Transverse colon (tissue), 4 donors: Measurements from ENCODE around the gene PANK4. TPM values are rescaled to one million over a fixed set of nuclear protein-coding genes. Genes with fewer than 3 reads are reported as not detected.

Source experiments
- DNase-seq: peaks from one replicate; pipeline ENCODE4 v3.0.0-alpha.2; 2019
- H3K27ac ChIP-seq, 4 donors: fragments of 200-600 bp; sonication (generic); 2 replicates each; pipeline ENCODE4 v1.5.1; 2016 to 2018; ENCODE audit warnings: inconsistent platforms in 4 of 4
- H3K27me3 ChIP-seq: fragments of 200-600 bp; sonication (generic); 2 replicates; pipeline ENCODE4 v1.5.1; 2017; ENCODE audit warnings: inconsistent platforms
- H3K36me3 ChIP-seq, 4 donors: fragments of 200-600 bp; sonication (generic); 2 replicates each; pipeline ENCODE4 v1.5.1; 2017 to 2019; ENCODE audit warnings: inconsistent platforms in 4 of 4
- H3K4me1 ChIP-seq, 4 donors: fragments of 200-600 bp; sonication (generic); 2 replicates each; pipeline ENCODE4 v1.5.1; 2017 to 2020; ENCODE audit warnings: inconsistent platforms in 4 of 4
- H3K4me3 ChIP-seq, 4 donors: fragments of 200-600 bp; sonication (generic); 1 replicate in 1 of 4; 2 replicates in 3 of 4; pipeline versions ENCODE4 v1.5.1 to v1.6.1; 2017 to 2019; ENCODE audit warnings: inconsistent platforms in 4 of 4
- H3K9me3 ChIP-seq, 2 donors: fragments of 200-600 bp; sonication (generic); 2 replicates each; pipeline ENCODE4 v1.5.1; 2017 to 2019; ENCODE audit warnings: inconsistent platforms in 2 of 2
- CTCF ChIP-seq, 5 experiments: fragments of 200-600 bp in 3 of 5; fragments of 450-650 bp in 2 of 5; sonication (generic) in 3 of 5; IDR thresholded peaks; 1 replicate in 2 of 5; 2 replicates in 3 of 5; pipeline ENCODE4 v1.5.1; 2016 to 2017; ENCODE audit warnings: antibody characterized with exemption in 5 of 5, inconsistent platforms in 3 of 5, mild to moderate bottlenecking in 2 of 5, moderate library complexity in 1 of 5
- EP300 ChIP-seq: sonication (generic); formaldehyde crosslinking; IDR thresholded peaks from one replicate; pipeline ENCODE4 v1.6.1; 2017; ENCODE audit warnings: antibody characterized with exemption, low read depth
- POLR2A ChIP-seq: fragments of 450-650 bp; IDR thresholded peaks from one replicate; pipeline ENCODE4 v1.6.1; 2016; ENCODE audit warnings: antibody characterized with exemption, mild to moderate bottlenecking, moderate library complexity
- POLR2AphosphoS5 ChIP-seq, 3 donors: sonication (generic); formaldehyde crosslinking; IDR thresholded peaks; one replicate each; pipeline ENCODE4 v1.6.1; 2016; ENCODE audit warnings: antibody characterized with exemption in 3 of 3
- WGBS, 2 donors: methylation state at CpG; one replicate each; pipeline ENCODE4 v1.1.5; 2018; ENCODE audit warnings: low coverage in 1 of 2; 5-methylcytosine and 5-hydroxymethylcytosine counted together
- in situ Hi-C, 4 donors: fragments of 200-750 bp; cut with MboI; loops; one replicate each; pipeline versions ENCODE4 v1.15.0 to v1.15.1; 2017; ENCODE audit warnings: low sequenced_read_pairs in 3 of 4, low pct_ligation_motif_present in 1 of 4, low pct_unique_long_range_greater_than_20kb in 1 of 4
- intact Hi-C: fragments of 100-400 bp; cut with DNase I; formaldehyde crosslinking; loops from one replicate; pipeline ENCODE4 v1.15.1; 2023; ENCODE audit warnings: low total_unique reads
- total RNA-seq, 4 donors: library from RNA; depleted of rRNA; stranded (reverse); fragments of >200 nt; gene quantifications; one replicate each; pipeline ENCODE4 v1.1.0, GENCODE V29; 2016

The PANK4 gene
- total RNA-seq, 4 donors from 2014 or later, result 41.1 to 58.3 (median 47.3) TPM

- H3K4me1 ChIP-seq, result peaks cover 0 to 21% (median 17%) of the 10 kb centered on the region in 4 donors
- intact Hi-C loops (no loop called here), in situ Hi-C loops (loop anchor here in 1 of 4 donors (25.0 kb wide), 1 partner anchor 152 kb away; the partner anchor contains the start of gene PEX10)
- TF ChIP-seq EP300, result no peak
- TF ChIP-seq POLR2A, result no peak
- no peak for TF ChIP-seq CTCF (IDR thresholded peaks at IDR 0.05)
- H3K9me3 ChIP-seq, result no peaks in the 10 kb centered on the region
- no peak for DNase-seq
- H3K36me3 ChIP-seq, result peaks cover 0 to 10% (median 0%) of the 10 kb centered on the region in 4 donors
- peak overlapping the region in 2 of 4 donors; percentile 30 to 43 for H3K27ac ChIP-seq
- no peak overlapping the region for H3K4me3 ChIP-seq
- no peaks in the 10 kb centered on the region for H3K27me3 ChIP-seq
- WGBS, 2 donors, result 83 to 100% methylated on average over 1 to 20 of the region's 20 CpGs
Measured at GRCh38 chr1:2564006-2564814, 37.8 kb upstream of the PANK4 start.

- H3K27me3 ChIP-seq, result no peaks in the 10 kb centered on the region
- in situ Hi-C loops, result loop anchor here in 1 of 4 donors (25.0 kb wide), 1 partner anchor 151 kb away; the partner anchor contains the start of gene PEX10
- H3K4me3 ChIP-seq, result no peak overlapping the region
- no peaks in the 10 kb centered on the region for H3K9me3 ChIP-seq
- no peak overlapping the region for H3K27ac ChIP-seq
- TF ChIP-seq EP300, result no peak
- TF ChIP-seq POLR2A, result no peak
- TF ChIP-seq POLR2AphosphoS5 (IDR thresholded peaks at IDR 0.05), result no peak
- no peak for TF ChIP-seq CTCF (IDR thresholded peaks at IDR 0.05)
- H3K4me1 ChIP-seq, result peaks cover 0 to 29% (median 23%) of the 10 kb centered on the region in 4 donors
- no peak for DNase-seq
- H3K36me3 ChIP-seq, result peaks cover 0 to 10% (median 0%) of the 10 kb centered on the region in 4 donors
- intact Hi-C loops, result no loop called here
- WGBS, 2 donors, result 88% methylated on average over 13 of the region's 18 CpGs; no CpG with 5 or more reads in 1 of the 2 donors
Measured at GRCh38 chr1:2563205-2563604, 36.8 kb upstream of the PANK4 start.

DNA sequence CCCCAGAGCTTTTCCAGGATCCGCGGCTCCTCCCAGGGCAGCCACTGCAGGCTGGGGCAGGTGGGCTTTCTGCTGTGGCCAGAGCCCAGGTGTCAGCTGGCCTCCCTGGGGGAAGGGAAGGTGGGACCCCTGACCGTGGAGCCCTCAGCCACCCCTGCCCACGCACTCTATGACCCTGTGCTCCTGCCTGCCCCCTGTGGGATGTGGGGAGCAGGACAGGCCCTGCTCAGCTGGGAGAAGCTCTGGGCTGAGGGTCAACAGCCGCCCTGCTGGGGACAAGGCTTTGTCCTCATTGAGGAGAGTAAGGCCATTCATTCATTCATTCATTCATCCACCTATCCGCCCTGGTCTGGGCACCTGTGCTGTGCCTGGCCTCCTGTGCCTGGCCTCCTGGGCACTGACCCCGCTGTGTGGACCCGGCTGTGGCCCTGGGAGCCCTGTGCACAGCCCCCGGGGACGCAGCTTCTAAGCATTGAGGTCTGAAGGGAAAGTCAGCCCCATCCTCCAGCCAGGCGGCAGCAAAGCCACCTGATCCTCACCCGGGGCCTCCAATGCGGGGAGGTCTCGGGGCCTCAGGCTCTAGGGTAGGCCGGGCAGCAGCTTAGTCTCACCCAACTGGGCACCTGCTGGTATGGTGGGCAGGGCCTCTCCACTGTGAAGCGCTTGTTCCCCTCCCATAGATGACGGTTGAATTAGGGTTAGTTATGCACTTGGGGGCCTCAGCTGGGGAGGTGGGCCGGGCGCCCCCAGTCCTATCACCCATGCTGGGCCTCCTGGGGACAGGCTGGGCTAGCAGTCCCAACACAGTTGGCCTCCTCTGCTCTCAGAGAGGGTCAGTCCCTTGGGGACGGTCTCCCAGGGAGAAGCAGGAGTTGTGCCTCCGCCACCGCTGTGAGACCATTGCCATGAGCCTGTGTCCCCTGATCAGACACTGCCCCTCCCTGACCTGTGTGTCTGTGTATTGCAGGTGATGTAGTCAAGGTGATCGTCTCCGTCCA lies 35.8 kb upstream of the PANK4 start:
- Histone ChIP-seq H3K36me3 (peaks cover 0 to 10% (median 0%) of the 10 kb centered on the region in 4 donors), H3K4me1 (peaks cover 9 to 40% (median 33%) of the 10 kb centered on the region in 4 donors), H3K27ac (no peak overlapping the region), H3K27me3 (no peaks in the 10 kb centered on the region), H3K4me3 (no peak overlapping the region), H3K9me3 (no peaks in the 10 kb centered on the region)
- 90% methylated on average over 24 of the region's 24 CpGs; no CpG with 5 or more reads in 1 of the 2 donors for WGBS, 2 donors
- intact Hi-C loops, result no loop called here
- TF ChIP-seq EP300 (no peak), CTCF (IDR thresholded peaks at IDR 0.05) (peak in 4 of 5 experiments; percentile 41 to 65 (median 49))
- in situ Hi-C loops, result loop anchor here in 1 of 4 donors (25.0 kb wide), 1 partner anchor 150 kb away; the partner anchor contains the start of gene PEX10
- DNase-seq, result no peak

DNA sequence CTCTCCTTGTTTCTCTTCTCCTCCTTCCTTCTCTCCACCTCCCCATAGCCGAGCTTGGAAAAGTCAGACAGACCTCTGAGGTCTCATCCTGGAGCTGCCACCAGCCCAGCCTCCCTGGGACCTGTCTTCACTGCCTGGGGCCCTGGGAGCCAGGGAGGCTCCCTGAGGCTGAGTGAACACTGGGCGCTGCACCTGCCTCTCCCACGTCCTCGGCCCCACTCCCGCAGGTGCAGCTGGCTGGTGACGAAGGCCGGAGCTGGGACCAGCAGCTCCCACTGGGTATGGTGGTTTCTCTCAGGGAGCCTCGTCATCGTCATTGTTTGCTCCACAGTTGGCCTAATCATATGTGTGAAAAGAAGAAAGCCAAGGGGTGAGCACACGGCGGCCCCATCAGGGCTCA lies 35.0 kb upstream of the PANK4 start:
- H3K4me1 ChIP-seq, result peaks cover 12 to 42% (median 36%) of the 10 kb centered on the region in 4 donors
- no peaks in the 10 kb centered on the region for H3K27me3 ChIP-seq
- no peak overlapping the region for H3K27ac ChIP-seq
- in situ Hi-C loops, result loop anchor here in 1 of 4 donors (25.0 kb wide), 1 partner anchor 149 kb away; the partner anchor contains the start of gene PEX10
- no peak overlapping the region for H3K4me3 ChIP-seq
- peaks cover 0 to 10% (median 0%) of the 10 kb centered on the region in 4 donors for H3K36me3 ChIP-seq
- 86% methylated on average over 10 of the region's 11 CpGs; no CpG with 5 or more reads in 1 of the 2 donors for WGBS, 2 donors
- no peak for DNase-seq
- TF ChIP-seq EP300 (no peak), CTCF (IDR thresholded peaks at IDR 0.05) (no peak), POLR2AphosphoS5 (IDR thresholded peaks at IDR 0.05) (no peak), POLR2A (no peak)
- intact Hi-C loops, result no loop called here
- no peaks in the 10 kb centered on the region for H3K9me3 ChIP-seq
